B cell (primary cell): ENCODE data around the gene DGAT2L6. TPM values are rescaled to one million over a fixed set of nuclear protein-coding genes. Genes with fewer than 3 reads are reported as not detected.

ENCODE experiments used
- ATAC-seq: fragments of 200-7000 bp; cut with Tn5 transposase; one replicate; pipeline ENCODE4 v1.10.0; 2021; ENCODE audit warnings: low read depth, mild to moderate bottlenecking, moderate number of reproducible peaks, moderate library complexity
- CTCF ChIA-PET: fragments of 350-600 bp; sonication (Branson Sonifier 250); formaldehyde crosslinking; loops from one replicate; lab custom pipeline; 2021; ENCODE audit warnings: antibody characterized with exemption, inconsistent platforms; lab: Charles Lee
- POLR2A ChIA-PET: fragments of 350-600 bp; sonication (Branson Sonifier 250); formaldehyde crosslinking; loops from one replicate; lab custom pipeline; 2021; ENCODE audit warnings: antibody characterized with exemption; lab: Charles Lee
- DNase-seq: peaks from one replicate; pipeline ENCODE4 v3.0.0; 2013
- H2AFZ ChIP-seq: 2 replicates; pipeline ENCODE4 v1.6.1; 2012; ENCODE audit warnings: mild to moderate bottlenecking, low read depth, low read length; ENCODE audit not compliant: insufficient read depth, poor library complexity, severe bottlenecking
- H3K27ac ChIP-seq, 2 donors: 1 replicate in 1 of 2; 2 replicates in 1 of 2; pipeline ENCODE4 v1.5.1; 2012 to 2013; ENCODE audit warnings: low read length in 2 of 2, mild to moderate bottlenecking in 2 of 2, moderate library complexity in 1 of 2
- H3K27me3 ChIP-seq, 4 experiments: fragments of 200-600 bp in 1 of 4; sonication (generic) in 1 of 4; replicated peaks in 1 of 4; 1 replicate in 2 of 4; 2 replicates in 2 of 4; pipeline versions ENCODE4 v1.6.1 to v1.7.0; 2013 to 2016; ENCODE audit warnings: low read length in 3 of 4, mild to moderate bottlenecking in 2 of 4, mixed read lengths in 1 of 4, moderate library complexity in 1 of 4; ENCODE audit not compliant: insufficient read depth in 4 of 4, control insufficient read depth in 3 of 4; ENCODE audit errors: control extremely low read depth in 1 of 4
- H3K36me3 ChIP-seq, 2 experiments: replicated peaks in 1 of 2; 1 replicate in 1 of 2; 2 replicates in 1 of 2; pipeline versions ENCODE4 v1.6.1 to v1.7.1; 2013; ENCODE audit warnings: low read length in 1 of 2; ENCODE audit not compliant: insufficient read depth in 2 of 2, control insufficient read depth in 1 of 2; ENCODE audit errors: control extremely low read depth in 1 of 2, extremely low read depth in 1 of 2
- H3K4me1 ChIP-seq, 2 donors: fragments of 200-600 bp in 1 of 2; sonication (generic) in 1 of 2; 1 replicate in 1 of 2; 2 replicates in 1 of 2; pipeline versions ENCODE4 v1.5.1 to v1.6.1; 2013 to 2017; ENCODE audit warnings: low read length in 2 of 2; ENCODE audit not compliant: control insufficient read depth in 2 of 2, insufficient read depth in 2 of 2
- H3K4me2 ChIP-seq: replicated peaks from 2 replicates; pipeline ENCODE3; 2012; ENCODE audit warnings: mild to moderate bottlenecking, low read depth, low read length; ENCODE audit not compliant: poor library complexity, severe bottlenecking
- H3K4me3 ChIP-seq, 5 experiments: fragments of 200-600 bp in 1 of 5; sonication (generic) in 1 of 5; 1 replicate in 3 of 5; 2 replicates in 2 of 5; pipeline versions ENCODE4 v1.5.1 to v1.7.0; 2011 to 2016; ENCODE audit warnings: low read length in 4 of 5, mild to moderate bottlenecking in 4 of 5, low read depth in 2 of 5, control low read depth in 1 of 5, moderate library complexity in 1 of 5; ENCODE audit not compliant: insufficient read depth in 1 of 5; ENCODE audit errors: control extremely low read depth in 1 of 5, extremely low read depth in 1 of 5
- H3K79me2 ChIP-seq: fragments of 200-600 bp; sonication (generic); one replicate; pipeline ENCODE4 v1.6.0; 2016; ENCODE audit warnings: low read length; ENCODE audit not compliant: control insufficient read depth, insufficient read depth
- H3K9ac ChIP-seq: fragments of 200-600 bp; sonication (generic); 2 replicates; pipeline ENCODE4 v1.6.1; 2017; ENCODE audit warnings: mild to moderate bottlenecking, low read length, moderate library complexity
- H3K9me3 ChIP-seq, 3 donors: one replicate each; pipeline versions ENCODE4 v1.6.1 to v1.7.1; 2013; ENCODE audit warnings: low read length in 2 of 3; ENCODE audit not compliant: control insufficient read depth in 2 of 3, insufficient read depth in 1 of 3; ENCODE audit errors: control extremely low read depth in 1 of 3
- H4K20me1 ChIP-seq: 2 replicates; pipeline ENCODE4 v1.6.0; 2012; ENCODE audit warnings: mild to moderate bottlenecking, low read length; ENCODE audit not compliant: insufficient read depth, control insufficient read depth, poor library complexity, severe bottlenecking
- H3K27ac Mint-ChIP-seq: one replicate; pipeline ENCODE4 v1.8.0; 2021; ENCODE audit warnings: mixed read lengths
- H3K27me3 Mint-ChIP-seq: one replicate; pipeline ENCODE4 v1.8.0; 2021; ENCODE audit warnings: mixed read lengths
- H3K4me1 Mint-ChIP-seq: one replicate; pipeline ENCODE4 v1.8.0; 2021; ENCODE audit warnings: mixed read lengths
- H3K4me3 Mint-ChIP-seq: one replicate; pipeline ENCODE4 v1.8.0; 2021; ENCODE audit warnings: mixed read lengths
- H3K9me3 Mint-ChIP-seq: one replicate; pipeline ENCODE4 v1.8.0; 2022; ENCODE audit warnings: mixed read lengths; ENCODE audit not compliant: insufficient read depth
- EZH2 ChIP-seq: IDR thresholded peaks from 2 replicates; pipeline ENCODE4 v1.6.1; 2012; ENCODE audit warnings: borderline replicate concordance, low read depth, mild to moderate bottlenecking, moderate library complexity, low read length; ENCODE audit not compliant: insufficient read depth, poor library complexity, severe bottlenecking
- WGBS: methylation state at CpG from one replicate; pipeline ENCODE4 v1.1.5; 2013; ENCODE audit warnings: missing lambda C conversion rate; ENCODE audit not compliant: insufficient coverage; 5-methylcytosine and 5-hydroxymethylcytosine counted together
- intact Hi-C: fragments of 100-400 bp; cut with micrococcal nuclease; formaldehyde crosslinking; loops from one replicate; pipeline ENCODE4 v1.10.0; 2022
- polyA plus RNA-seq: library from polyadenylated mRNA; depleted of rRNA; stranded (reverse); fragments of >200 nt; gene quantifications from 2 replicates; pipeline ENCODE4 v1.2.3, GENCODE V29; 2012
- total RNA-seq, 2 donors: library from RNA; stranded (reverse); fragments of 120-200 nt in 1 of 2; gene quantifications; 1 replicate in 1 of 2; 2 replicates in 1 of 2; pipeline versions ENCODE4 v1.2.3 to v1.2.4, GENCODE V29; 2013 to 2022
- TF ChIP-seq, protein P1 (sequence below): fragments of 200-600 bp; IDR thresholded peaks from one replicate; pipeline ENCODE4 v1.8.0; 2022; ENCODE audit warnings: antibody characterized with exemption, mild to moderate bottlenecking

Gene DGAT2L6
- total and polyA plus RNA-seq, 2 donors (not counting 1 experiment from before 2014, with no cell fraction given) = not detected

DNA sequence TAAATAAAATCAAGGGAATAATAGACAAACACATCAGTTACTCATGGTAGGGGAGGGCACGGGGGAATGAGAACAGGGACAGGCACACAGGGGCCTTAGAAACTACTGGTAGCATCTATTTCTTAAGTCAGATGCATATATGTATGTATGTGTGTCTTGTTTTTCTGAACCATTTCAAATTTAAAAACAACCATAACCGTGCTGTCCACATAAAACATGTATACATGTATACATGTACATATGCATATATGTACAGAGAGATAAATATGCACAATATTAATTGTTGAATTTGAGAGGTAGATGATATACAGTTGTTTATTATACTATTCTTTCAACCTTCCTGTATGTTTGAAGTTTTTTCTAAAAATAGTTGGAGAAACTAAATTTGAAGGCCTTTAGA is 49.4 kb downstream of the DGAT2L6 start:
- no peak for DNase-seq
- no CpG with 5 or more reads among the region's 2 CpGs for WGBS
- Mint-ChIP-seq H3K27ac (no peak overlapping the region), H3K4me3 (no peak overlapping the region), H3K4me1 (no peaks in the 10 kb centered on the region), H3K27me3 (no peaks in the 10 kb centered on the region), H3K9me3 (no peaks in the 10 kb centered on the region)
- no peaks in the 10 kb centered on the region for H3K36me3 ChIP-seq
- no peak overlapping the region for H3K9ac ChIP-seq
- no peaks in the 10 kb centered on the region for H3K27me3 ChIP-seq
- no peak overlapping the region for H2AFZ ChIP-seq
- H3K4me3 ChIP-seq = no peak overlapping the region
- H3K79me2 ChIP-seq = no peaks in the 10 kb centered on the region
- H3K4me1 ChIP-seq = no peaks in the 10 kb centered on the region
- no peak for ATAC-seq
- intact Hi-C loops = no loop called here
- no peaks in the 10 kb centered on the region for H3K9me3 ChIP-seq
- H3K4me2 ChIP-seq = no peak overlapping the region
- no peak for TF ChIP-seq EZH2
- TF ChIP-seq, protein P1, sequence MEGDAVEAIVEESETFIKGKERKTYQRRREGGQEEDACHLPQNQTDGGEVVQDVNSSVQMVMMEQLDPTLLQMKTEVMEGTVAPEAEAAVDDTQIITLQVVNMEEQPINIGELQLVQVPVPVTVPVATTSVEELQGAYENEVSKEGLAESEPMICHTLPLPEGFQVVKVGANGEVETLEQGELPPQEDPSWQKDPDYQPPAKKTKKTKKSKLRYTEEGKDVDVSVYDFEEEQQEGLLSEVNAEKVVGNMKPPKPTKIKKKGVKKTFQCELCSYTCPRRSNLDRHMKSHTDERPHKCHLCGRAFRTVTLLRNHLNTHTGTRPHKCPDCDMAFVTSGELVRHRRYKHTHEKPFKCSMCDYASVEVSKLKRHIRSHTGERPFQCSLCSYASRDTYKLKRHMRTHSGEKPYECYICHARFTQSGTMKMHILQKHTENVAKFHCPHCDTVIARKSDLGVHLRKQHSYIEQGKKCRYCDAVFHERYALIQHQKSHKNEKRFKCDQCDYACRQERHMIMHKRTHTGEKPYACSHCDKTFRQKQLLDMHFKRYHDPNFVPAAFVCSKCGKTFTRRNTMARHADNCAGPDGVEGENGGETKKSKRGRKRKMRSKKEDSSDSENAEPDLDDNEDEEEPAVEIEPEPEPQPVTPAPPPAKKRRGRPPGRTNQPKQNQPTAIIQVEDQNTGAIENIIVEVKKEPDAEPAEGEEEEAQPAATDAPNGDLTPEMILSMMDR = no peak
- CTCF ChIA-PET = no interaction called here
- POLR2A ChIA-PET = no interaction called here
- H4K20me1 ChIP-seq = no peaks in the 10 kb centered on the region
- H3K27ac ChIP-seq = no peak overlapping the region

DNA sequence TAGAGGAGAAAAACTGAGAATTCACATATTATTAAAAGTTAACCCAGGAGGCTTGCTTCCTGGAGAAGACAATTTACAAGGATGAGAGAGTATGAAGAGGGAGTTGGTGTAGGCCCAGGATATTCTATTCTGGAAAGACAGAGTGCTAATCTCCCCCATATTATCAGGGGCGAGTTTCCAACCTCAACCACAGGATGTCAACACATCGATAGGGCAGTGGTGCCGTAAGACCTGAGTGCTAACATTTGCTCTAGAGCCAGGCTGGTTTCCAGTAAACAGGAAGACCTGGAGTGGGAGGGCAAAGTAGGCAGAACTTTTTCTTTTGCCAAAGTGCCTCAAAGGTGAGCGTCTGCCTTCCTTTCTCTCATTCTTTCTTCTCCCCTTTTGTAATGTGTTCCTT is 54.4 kb downstream of the DGAT2L6 start:
- WGBS = no CpG with 5 or more reads among the region's 4 CpGs
- ChIA-PET CTCF (no interaction called here), POLR2A (no interaction called here)
- intact Hi-C loops = no loop called here
- H3K27me3 Mint-ChIP-seq = peaks cover under 1% of the 10 kb centered on the region
- Histone ChIP-seq H3K27me3 (no peaks in the 10 kb centered on the region), H3K9me3 (no peaks in the 10 kb centered on the region), H3K36me3 (no peaks in the 10 kb centered on the region), H4K20me1 (no peaks in the 10 kb centered on the region), H3K27ac (no peak overlapping the region), H3K4me2 (no peak overlapping the region), H3K4me1 (no peaks in the 10 kb centered on the region), H2AFZ (no peak overlapping the region), H3K9ac (no peak overlapping the region), H3K79me2 (no peaks in the 10 kb centered on the region), H3K4me3 (no peak overlapping the region)
- no peak for DNase-seq
- no peak overlapping the region for H3K4me3 Mint-ChIP-seq
- H3K9me3 Mint-ChIP-seq = no peaks in the 10 kb centered on the region
- TF ChIP-seq EZH2 = no peak
- TF ChIP-seq, protein P1 = no peak
- H3K4me1 Mint-ChIP-seq = no peaks in the 10 kb centered on the region
- no peak for ATAC-seq
- no peak overlapping the region for H3K27ac Mint-ChIP-seq
